Activated B cell treated with CpG ODN at 0.5 μM for 24 hours (primary cell): ENCODE measurements around the gene ZSWIM4. TPM values are rescaled to one million over a fixed set of nuclear protein-coding genes. Genes with fewer than 3 reads are reported as not detected.
A peak's percentile ranks its signal among the peaks of the same experiment; 100 is the strongest.
"Not testable (repeated sequence)": the region's sequence is repeated elsewhere in the genome, so short reads cannot be mapped to it uniquely, and the experiment has no call there.

Experiments
- ATAC-seq: fragments of 200-7000 bp; cut with Tn5 transposase; one replicate; pipeline ENCODE4 v1.10.0; 2021; ENCODE audit warnings: low read depth, mild to moderate bottlenecking, moderate library complexity
- CTCF ChIA-PET: fragments of 350-600 bp; sonication (Branson Sonifier 250); formaldehyde crosslinking; loops from one replicate; lab custom pipeline; 2021; ENCODE audit warnings: antibody characterized with exemption; lab: Charles Lee
- POLR2A ChIA-PET: fragments of 350-600 bp; sonication (Branson Sonifier 250); formaldehyde crosslinking; loops from one replicate; lab custom pipeline; 2021; ENCODE audit warnings: antibody characterized with exemption; lab: Charles Lee
- DNase-seq: peaks from one replicate; pipeline ENCODE4 v3.0.0; 2022
- H3K27ac Mint-ChIP-seq: one replicate; pipeline ENCODE4 v1.8.0; 2020; ENCODE audit warnings: mixed read lengths
- H3K27me3 Mint-ChIP-seq: one replicate; pipeline ENCODE4 v1.8.0; 2021; ENCODE audit warnings: mixed read lengths
- H3K36me3 Mint-ChIP-seq: one replicate; pipeline ENCODE4 v1.8.0; 2021; ENCODE audit warnings: low read depth, mixed read lengths
- H3K4me1 Mint-ChIP-seq: one replicate; pipeline ENCODE4 v1.8.0; 2021; ENCODE audit warnings: mixed read lengths
- H3K4me3 Mint-ChIP-seq: one replicate; pipeline ENCODE4 v1.8.0; 2020; ENCODE audit warnings: mild to moderate bottlenecking, mixed read lengths
- H3K9me3 Mint-ChIP-seq: one replicate; pipeline ENCODE4 v1.8.0; 2020; ENCODE audit warnings: mixed read lengths
- intact Hi-C: fragments of 100-400 bp; cut with micrococcal nuclease; formaldehyde crosslinking; loops from one replicate; pipeline ENCODE4 v1.15.1; 2024
- total RNA-seq: library from RNA; stranded (reverse); gene quantifications from 2 replicates; pipeline ENCODE4 v1.2.3, GENCODE V29; 2022
- TF ChIP-seq, protein P1 (sequence below): fragments of 200-600 bp; IDR thresholded peaks from one replicate; pipeline ENCODE4 v1.8.0; 2022; ENCODE audit warnings: antibody characterized with exemption, mild to moderate bottlenecking

Gene ZSWIM4
- total RNA-seq, 1 donor from 2014 or later: 11.2 TPM

DNA sequence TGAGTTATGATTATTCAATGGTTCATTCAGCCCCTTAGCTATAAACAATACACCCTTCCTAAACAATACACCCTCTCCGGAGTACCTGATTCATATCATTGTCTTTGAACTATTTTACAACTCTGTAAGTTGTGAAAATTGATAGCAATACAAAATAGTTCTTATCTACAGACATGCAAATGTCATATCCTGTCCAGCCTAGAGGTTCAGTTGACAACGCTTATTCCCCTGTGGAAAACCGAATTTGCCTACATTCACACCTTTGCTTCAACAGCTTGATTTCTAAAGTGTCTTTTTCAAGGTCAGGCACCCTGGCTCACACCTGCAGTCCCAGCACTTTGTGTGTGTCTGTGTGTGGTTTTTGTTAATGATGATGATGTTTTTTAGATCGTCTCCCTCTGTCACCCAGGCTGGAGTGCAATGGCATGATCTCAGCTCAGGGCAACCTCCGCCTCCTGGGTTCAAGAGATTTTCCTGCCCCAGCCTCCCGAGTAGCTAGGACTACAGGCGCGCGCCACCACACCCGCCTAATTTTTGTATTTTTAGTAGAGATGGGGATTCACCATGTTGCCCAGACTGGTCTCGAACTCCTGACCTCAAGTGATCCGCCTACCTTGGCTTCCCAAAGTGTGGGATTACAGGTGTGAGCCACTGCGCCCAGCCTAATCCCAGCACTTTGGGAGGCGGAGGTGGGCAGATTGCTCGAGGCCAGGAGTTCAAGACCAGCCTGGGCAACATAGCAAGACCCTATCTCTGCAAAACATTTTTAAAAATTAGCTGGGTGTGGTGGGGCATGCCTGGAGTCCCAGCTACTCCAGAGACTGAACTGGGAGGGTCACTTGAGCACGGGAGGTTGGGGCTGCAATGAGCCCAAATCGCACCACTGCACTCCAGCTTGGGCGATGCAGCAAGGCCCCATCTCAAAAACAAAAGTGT lies 11.4 kb upstream of the ZSWIM4 start:
- H3K4me3 Mint-ChIP-seq: no peak overlapping the region
- no peaks in the 10 kb centered on the region for H3K27me3 Mint-ChIP-seq
- ATAC-seq (no peak), DNase-seq (no peak)
- TF ChIP-seq, protein P1, sequence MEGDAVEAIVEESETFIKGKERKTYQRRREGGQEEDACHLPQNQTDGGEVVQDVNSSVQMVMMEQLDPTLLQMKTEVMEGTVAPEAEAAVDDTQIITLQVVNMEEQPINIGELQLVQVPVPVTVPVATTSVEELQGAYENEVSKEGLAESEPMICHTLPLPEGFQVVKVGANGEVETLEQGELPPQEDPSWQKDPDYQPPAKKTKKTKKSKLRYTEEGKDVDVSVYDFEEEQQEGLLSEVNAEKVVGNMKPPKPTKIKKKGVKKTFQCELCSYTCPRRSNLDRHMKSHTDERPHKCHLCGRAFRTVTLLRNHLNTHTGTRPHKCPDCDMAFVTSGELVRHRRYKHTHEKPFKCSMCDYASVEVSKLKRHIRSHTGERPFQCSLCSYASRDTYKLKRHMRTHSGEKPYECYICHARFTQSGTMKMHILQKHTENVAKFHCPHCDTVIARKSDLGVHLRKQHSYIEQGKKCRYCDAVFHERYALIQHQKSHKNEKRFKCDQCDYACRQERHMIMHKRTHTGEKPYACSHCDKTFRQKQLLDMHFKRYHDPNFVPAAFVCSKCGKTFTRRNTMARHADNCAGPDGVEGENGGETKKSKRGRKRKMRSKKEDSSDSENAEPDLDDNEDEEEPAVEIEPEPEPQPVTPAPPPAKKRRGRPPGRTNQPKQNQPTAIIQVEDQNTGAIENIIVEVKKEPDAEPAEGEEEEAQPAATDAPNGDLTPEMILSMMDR: no peak
- intact Hi-C loops: loop anchor here (5.0 to 10.0 kb wide), 2 partner anchors 189 to 288 kb away; partner anchors contain the start of gene MISP3
- CTCF ChIA-PET: interaction anchor here (0.6 to 8.0 kb wide), 11 partner anchors 9 to 873 kb away, joined by 3 to 129 read pairs (median 3); partner anchors contain the start of gene C19orf53
- POLR2A ChIA-PET: interaction anchor here (0.6 to 6.5 kb wide), 7 partner anchors 9 to 145 kb away, joined by 3 to 61 read pairs (median 6); partner anchors contain the start of genes C19orf53 and ZSWIM4
- H3K9me3 Mint-ChIP-seq: no peaks in the 10 kb centered on the region
- H3K27ac Mint-ChIP-seq: no peak overlapping the region
- peaks cover 10% of the 10 kb centered on the region for H3K36me3 Mint-ChIP-seq
- H3K4me1 Mint-ChIP-seq: peaks cover 37% of the 10 kb centered on the region

DNA sequence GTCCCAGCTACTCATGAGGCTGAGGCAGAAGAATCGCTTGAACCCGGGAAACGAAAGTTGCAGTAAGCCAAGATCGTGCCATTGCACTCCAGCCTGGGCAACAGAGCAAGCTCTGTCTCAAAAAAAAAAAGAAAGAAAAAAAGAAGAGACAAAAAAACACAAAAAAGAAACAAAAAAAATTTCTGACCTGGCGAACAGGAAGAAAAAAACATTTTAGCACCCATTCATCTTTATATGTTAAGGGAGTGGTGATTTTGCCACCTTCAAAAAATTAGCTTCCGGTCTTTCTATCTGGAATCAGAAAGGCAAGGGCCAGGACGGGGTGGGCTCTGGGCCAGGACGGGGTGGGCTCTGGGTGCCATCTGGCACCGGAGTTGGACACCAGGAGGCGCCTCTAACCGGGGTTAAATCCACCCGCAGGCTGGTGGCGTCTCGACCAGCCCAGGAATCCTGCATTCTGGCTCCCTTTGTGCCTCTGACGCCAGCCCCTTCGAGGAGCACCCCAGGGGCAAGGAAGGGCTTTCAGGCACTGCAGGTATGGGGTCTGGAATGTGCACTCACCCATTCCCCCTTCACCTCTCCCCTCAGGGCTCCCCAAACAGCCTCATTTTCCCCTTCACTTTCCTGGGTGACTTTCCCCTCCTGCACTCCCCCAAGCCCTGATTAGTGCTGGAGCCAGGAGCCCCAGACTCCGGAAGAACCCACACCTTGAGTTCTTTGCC lies 10.4 kb upstream of the ZSWIM4 start:
- intact Hi-C loops: loop anchor here (1.0 to 10.0 kb wide), 3 partner anchors 77 to 287 kb away; partner anchors contain the start of gene MISP3
- peak; percentile 70 for ATAC-seq
- H3K27me3 Mint-ChIP-seq: no peaks in the 10 kb centered on the region
- no peaks in the 10 kb centered on the region for H3K9me3 Mint-ChIP-seq
- H3K4me1 Mint-ChIP-seq: peaks cover 44% of the 10 kb centered on the region
- H3K4me3 Mint-ChIP-seq: peak overlapping the region; percentile 41
- H3K27ac Mint-ChIP-seq: peak overlapping the region; percentile 76
- peaks cover under 1% of the 10 kb centered on the region for H3K36me3 Mint-ChIP-seq
- TF ChIP-seq, protein P1: no peak
- ChIA-PET POLR2A (interaction anchor here (0.6 to 6.5 kb wide), 6 partner anchors 10 to 365 kb away, joined by 3 to 61 read pairs (median 5); partner anchors contain the start of gene ZSWIM4), CTCF (interaction anchor here (0.6 to 8.0 kb wide), 11 partner anchors 8 to 871 kb away, joined by 3 to 129 read pairs (median 4); partner anchors contain the start of gene C19orf53)
- DNase-seq: peak; percentile 62

- TF ChIP-seq, protein P1: no peak
- Mint-ChIP-seq H3K4me1 (peaks cover 42% of the 10 kb centered on the region), H3K4me3 (peak overlapping the region; percentile 5), H3K9me3 (no peaks in the 10 kb centered on the region), H3K27me3 (no peaks in the 10 kb centered on the region), H3K36me3 (no peaks in the 10 kb centered on the region), H3K27ac (peak overlapping the region; percentile 55)
- ATAC-seq (peak; percentile 30), DNase-seq (no peak)
- intact Hi-C loops: loop anchor here (10.0 kb wide), 1 partner anchor 194 kb away; no protein-coding TSS in a partner anchor
- CTCF ChIA-PET: interaction anchor here (1.2 to 8.0 kb wide), 2 partner anchors 16 to 73 kb away, joined by 3 to 129 read pairs; no protein-coding TSS in a partner anchor
- POLR2A ChIA-PET: interaction anchor here (0.5 to 6.5 kb wide), 11 partner anchors 12 to 77 kb away, joined by 3 to 61 read pairs (median 5); partner anchors contain the start of genes C19orf53 and MRI1
Measured at GRCh38 chr19:13788991-13789390, 6.3 kb upstream of the ZSWIM4 start.

DNA sequence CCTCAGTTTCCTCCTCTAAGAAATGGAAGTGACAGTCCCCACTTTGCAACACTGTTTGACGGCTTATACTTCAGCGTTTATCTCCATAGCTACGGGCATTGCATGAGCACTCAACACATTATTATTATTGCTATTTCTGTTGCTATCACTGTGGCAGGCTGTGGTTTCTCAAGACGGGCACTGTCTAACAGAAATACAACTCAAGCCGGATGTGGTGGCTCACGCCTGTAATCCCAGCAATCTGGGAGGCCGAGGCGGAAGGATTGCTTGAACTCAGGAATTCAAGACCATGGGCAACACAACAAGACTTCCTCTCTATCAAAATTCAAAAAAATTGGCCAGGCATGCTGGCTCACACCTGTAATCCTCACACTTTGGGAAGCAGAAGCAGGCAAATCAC lies 4.9 kb upstream of the ZSWIM4 start:
- no peaks in the 10 kb centered on the region for H3K36me3 Mint-ChIP-seq
- ATAC-seq (no peak), DNase-seq (no peak)
- ChIA-PET POLR2A (interaction anchor here (0.7 to 3.2 kb wide), 3 partner anchors 16 to 52 kb away, joined by 4 to 18 read pairs (median 6); partner anchors contain the start of gene C19orf53), CTCF (no interaction called here)
- intact Hi-C loops: loop anchor here (10.0 kb wide), 1 partner anchor 324 kb away; the partner anchor contains the start of gene PRKACA
- H3K4me1 Mint-ChIP-seq: peaks cover 42% of the 10 kb centered on the region
- no peaks in the 10 kb centered on the region for H3K9me3 Mint-ChIP-seq
- H3K27ac Mint-ChIP-seq: peak overlapping the region; percentile 68
- no peaks in the 10 kb centered on the region for H3K27me3 Mint-ChIP-seq
- TF ChIP-seq, protein P1: no peak
- H3K4me3 Mint-ChIP-seq: no peak overlapping the region

- H3K4me1 Mint-ChIP-seq: peaks cover 44% of the 10 kb centered on the region
- not testable (repeated sequence) for H3K27me3 Mint-ChIP-seq, DNase-seq, ATAC-seq, H3K9me3 Mint-ChIP-seq, H3K36me3 Mint-ChIP-seq, H3K27ac Mint-ChIP-seq, H3K4me3 Mint-ChIP-seq
- intact Hi-C loops: loop anchor here (10.0 kb wide), 1 partner anchor 321 kb away; the partner anchor contains the start of gene PRKACA
- POLR2A ChIA-PET: interaction anchor here (0.6 to 0.7 kb wide), 4 partner anchors 11 to 1520 kb away, joined by 3 to 11 read pairs (median 4); no protein-coding TSS in a partner anchor
- CTCF ChIA-PET: interaction anchor here (1.5 kb wide), 1 partner anchor 69 kb away, joined by 3 read pairs; no protein-coding TSS in a partner anchor
Measured at GRCh38 chr19:13793317-13793716, 1.9 kb upstream of the ZSWIM4 start.
